ENCODE measurements around the gene NCKAP5. TPM values are rescaled to one million over a fixed set of nuclear protein-coding genes. Genes with fewer than 3 reads are reported as not detected.

The NCKAP5 gene
- total and polyA plus RNA-seq, 2 of the 8 experiments (the other 6 are each of a cell fraction or from before 2014, with no cell fraction given) = 0.27 to 0.86 TPM

- Histone ChIP-seq H2AFZ (ENCODE audit: low read length) (no peak overlapping the region), H3K23me2 (ENCODE audit: low read depth, low read length) (no peaks in the 10 kb centered on the region)
- POLR2A ChIA-PET (ENCODE audit: partially characterized antibody) = no interaction called here
- TF ChIP-seq CHD2 (IDR thresholded peaks at IDR 0.05; ENCODE audit: low read length) (no peak), E2F6 (IDR thresholded peaks at IDR 0.05) (no peak)
Measured at GRCh38 chr2:133496501-133497269, 71.6 kb downstream of the NCKAP5 start.

More at GRCh38 chr2:133496501-133497269, 71.6 kb downstream of the NCKAP5 start:
- Histone ChIP-seq H2BK20ac (ENCODE audit: low read length) (no peak overlapping the region), H3K27me3 (replicated peaks in 1 of 4; ENCODE audit: control insufficient read depth in 3 of 4, extremely low read depth in 1 of 4, insufficient read depth in 3 of 4, low read length in 3 of 4) (no peaks in the 10 kb centered on the region), H4K91ac (replicated peaks; ENCODE audit: insufficient read length, low read length) (no peak overlapping the region), H2BK5ac (ENCODE audit: low read depth, low read length) (no peak overlapping the region), H2BK12ac (ENCODE audit: low read depth, low read length) (no peak overlapping the region), H3K79me1 (ENCODE audit: low read depth, low read length) (no peaks in the 10 kb centered on the region), H3K36me3 (ENCODE audit: control insufficient read depth in 2 of 4, insufficient read depth in 4 of 4, low read length in 3 of 4) (no peaks in the 10 kb centered on the region), H2BK120ac (replicated peaks; ENCODE audit: low read depth, low read length) (no peak overlapping the region), H3K79me2 (ENCODE audit: control insufficient read depth in 1 of 2, insufficient read depth in 2 of 2, low read length in 2 of 2) (no peaks in the 10 kb centered on the region), H3K4me3 (ENCODE audit: extremely low read depth in 1 of 4, insufficient read depth in 2 of 4, low read depth in 3 of 4, low read length in 4 of 4) (no peak overlapping the region), H3K23ac (ENCODE audit: insufficient read length) (no peak overlapping the region), H3K4ac (replicated peaks; ENCODE audit: insufficient read length, low read depth, low read length) (no peak overlapping the region), H4K8ac (ENCODE audit: extremely low read depth, insufficient read depth, low read length) (no peak overlapping the region), H4K5ac (ENCODE audit: insufficient read length, low read depth, low read length) (no peak overlapping the region), H3K9me3 (ENCODE audit: insufficient read depth in 2 of 2, low read depth in 1 of 2, low read length in 1 of 2) (no peaks in the 10 kb centered on the region), H3K4me1 (replicated peaks in 1 of 4; ENCODE audit: control insufficient read depth in 3 of 4, insufficient read depth in 4 of 4, low read length in 3 of 4) (peaks cover 0 to 9% (median 0%) of the 10 kb centered on the region in 4 experiments; a peak in 3 of 7 replicates), H3K14ac (ENCODE audit: insufficient read length) (no peak overlapping the region), H3K4me2 (ENCODE audit: insufficient read depth in 1 of 2, low read depth in 2 of 2, low read length in 2 of 2) (no peak overlapping the region), H2AK5ac (ENCODE audit: low read depth, low read length) (no peak overlapping the region), H2BK15ac (ENCODE audit: low read length) (no peak overlapping the region), H3K18ac (ENCODE audit: extremely low read depth, low read length) (no peak overlapping the region), H3K56ac (replicated peaks; ENCODE audit: insufficient read length, low read depth, low read length) (no peak overlapping the region), H3K9ac (replicated peaks in 1 of 4; ENCODE audit: extremely low read depth in 1 of 4, low read depth in 3 of 4, low read length in 3 of 4) (no peak overlapping the region), H3K27ac (ENCODE audit: low read depth, low read length) (no peak overlapping the region), H4K20me1 (replicated peaks in 1 of 2; ENCODE audit: control insufficient read depth in 1 of 2, insufficient read depth in 2 of 2, low read length in 2 of 2) (no peaks in the 10 kb centered on the region)
- 90% methylated on average over 3 of the region's 3 CpGs; no CpG with 5 or more reads in 1 of the 2 experiments for WGBS, 2 experiments (ENCODE audit: extremely low coverage in 1 of 2, insufficient coverage in 1 of 2, insufficient read length in 1 of 2, insufficient replicate concordance in 2 of 2, low coverage in 1 of 2, low lambda C conversion rate in 2 of 2, missing lambda C conversion rate in 1 of 2)
- no peak for FAIRE-seq
- CTCF ChIA-PET (ENCODE audit: partially characterized antibody) = interaction anchor here (0.7 to 1.1 kb wide), 3 partner anchors 10 to 80 kb away, joined by 3 read pairs; no protein-coding TSS in a partner anchor
- DNase-seq (ENCODE audit: low read depth in 1 of 2, low spot score in 2 of 2) = no peak
